ENCODE measurements around the gene SUFU. TPM values are rescaled to one million over a fixed set of nuclear protein-coding genes. Genes with fewer than 3 reads are reported as not detected.

SUFU gene
- total and polyA plus RNA-seq, 4 donors: 3.5 to 14.8 (median 9.8) TPM

DNA sequence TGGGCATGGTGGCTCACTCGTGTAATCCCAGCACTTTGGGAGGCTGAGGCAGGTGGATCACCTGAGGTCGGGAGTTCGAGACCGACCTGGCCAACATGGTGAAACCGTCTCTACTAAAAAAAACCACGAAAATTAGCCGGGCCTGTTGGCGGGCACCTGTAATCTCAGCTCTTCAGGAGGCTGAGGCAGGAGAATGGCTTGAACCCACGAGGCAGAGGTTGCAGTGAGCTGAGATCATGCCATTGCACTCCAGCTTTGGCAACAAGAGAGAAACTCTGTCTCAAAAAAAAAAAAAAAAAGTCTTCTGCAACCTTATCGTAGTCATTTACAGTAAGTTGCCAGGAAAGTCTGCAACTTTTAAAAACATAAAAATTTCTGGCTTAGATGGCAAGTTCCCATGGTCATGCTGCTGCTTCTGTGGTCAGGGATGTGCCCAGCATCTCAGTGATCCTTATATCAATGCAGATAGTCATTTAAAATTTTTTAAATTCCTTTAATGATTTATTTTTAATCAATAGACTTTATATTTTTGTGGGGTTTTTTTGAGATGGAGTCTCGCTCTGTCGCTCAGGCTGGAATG lies 15.6 kb downstream of the SUFU start:
- Histone ChIP-seq H3K9ac (ENCODE audit: insufficient read depth in 1 of 2, low read length in 2 of 2) (no peak overlapping the region), H3K27ac (ENCODE audit: low read depth in 1 of 2, low read length in 1 of 2) (no peak overlapping the region), H3K27me3 (ENCODE audit: control insufficient read depth in 3 of 3, insufficient read depth in 3 of 3, low read length in 2 of 3) (no peaks in the 10 kb centered on the region), H3K9me3 (ENCODE audit: control insufficient read depth in 4 of 4, insufficient read depth in 3 of 4, low read length in 3 of 4) (no peaks in the 10 kb centered on the region), H3K4me1 (ENCODE audit: control insufficient read depth in 5 of 5, insufficient read depth in 5 of 5, low read length in 5 of 5) (peaks cover 0 to 8% (median 0%) of the 10 kb centered on the region in 5 donors), H3K36me3 (ENCODE audit: control insufficient read depth in 4 of 4, insufficient read depth in 4 of 4, low read length in 4 of 4) (peaks cover 0 to 28% (median 18%) of the 10 kb centered on the region in 4 donors), H3K4me3 (no peak overlapping the region)
- DNase-seq: no peak
- TF ChIP-seq, protein P1, sequence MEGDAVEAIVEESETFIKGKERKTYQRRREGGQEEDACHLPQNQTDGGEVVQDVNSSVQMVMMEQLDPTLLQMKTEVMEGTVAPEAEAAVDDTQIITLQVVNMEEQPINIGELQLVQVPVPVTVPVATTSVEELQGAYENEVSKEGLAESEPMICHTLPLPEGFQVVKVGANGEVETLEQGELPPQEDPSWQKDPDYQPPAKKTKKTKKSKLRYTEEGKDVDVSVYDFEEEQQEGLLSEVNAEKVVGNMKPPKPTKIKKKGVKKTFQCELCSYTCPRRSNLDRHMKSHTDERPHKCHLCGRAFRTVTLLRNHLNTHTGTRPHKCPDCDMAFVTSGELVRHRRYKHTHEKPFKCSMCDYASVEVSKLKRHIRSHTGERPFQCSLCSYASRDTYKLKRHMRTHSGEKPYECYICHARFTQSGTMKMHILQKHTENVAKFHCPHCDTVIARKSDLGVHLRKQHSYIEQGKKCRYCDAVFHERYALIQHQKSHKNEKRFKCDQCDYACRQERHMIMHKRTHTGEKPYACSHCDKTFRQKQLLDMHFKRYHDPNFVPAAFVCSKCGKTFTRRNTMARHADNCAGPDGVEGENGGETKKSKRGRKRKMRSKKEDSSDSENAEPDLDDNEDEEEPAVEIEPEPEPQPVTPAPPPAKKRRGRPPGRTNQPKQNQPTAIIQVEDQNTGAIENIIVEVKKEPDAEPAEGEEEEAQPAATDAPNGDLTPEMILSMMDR (IDR thresholded peaks at IDR 0.05; ENCODE audit: control extremely low read depth, extremely low read depth): no peak
- 92 to 94% methylated on average over 12 of the region's 12 CpGs for WGBS, 2 donors
- ATAC-seq (ENCODE audit: insufficient read depth, low FRiP score): no peak

DNA sequence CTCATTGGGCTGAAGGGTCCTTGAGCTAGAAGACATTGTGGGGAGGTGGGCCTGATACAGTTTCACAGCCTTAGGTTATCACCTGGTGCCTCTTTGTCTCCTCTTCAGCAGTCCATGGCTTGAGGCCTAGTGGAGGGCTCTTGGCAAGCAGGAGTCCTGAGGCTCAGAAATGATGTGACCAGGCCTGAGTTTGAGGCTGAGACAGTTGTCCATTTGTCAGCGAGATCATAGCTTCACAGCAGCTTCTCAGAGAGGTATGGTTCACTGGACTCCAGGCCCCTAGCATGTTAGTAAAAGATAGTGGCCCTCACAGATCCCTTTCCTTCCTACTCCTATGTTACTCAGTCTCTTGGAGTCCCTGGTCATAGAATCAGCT lies 19.1 kb downstream of the SUFU start:
- TF ChIP-seq, protein P1 (IDR thresholded peaks at IDR 0.05; ENCODE audit: control extremely low read depth, extremely low read depth): no peak
- no peak overlapping the region for H3K4me3 ChIP-seq
- DNase-seq: no peak
- H3K4me1 ChIP-seq (ENCODE audit: control insufficient read depth in 5 of 5, insufficient read depth in 5 of 5, low read length in 5 of 5): peaks cover 0 to 8% (median 0%) of the 10 kb centered on the region in 5 donors
- 96 to 100% methylated on average over 1 of the region's 1 CpG for WGBS, 2 donors
- peak overlapping the region in 1 of 2 donors; percentile 15 for H3K27ac ChIP-seq (ENCODE audit: low read depth in 1 of 2, low read length in 1 of 2)
- H3K36me3 ChIP-seq (ENCODE audit: control insufficient read depth in 4 of 4, insufficient read depth in 4 of 4, low read length in 4 of 4): peaks cover 0 to 23% (median 15%) of the 10 kb centered on the region in 4 donors
- no peaks in the 10 kb centered on the region for H3K9me3 ChIP-seq (ENCODE audit: control insufficient read depth in 4 of 4, insufficient read depth in 3 of 4, low read length in 3 of 4)
- no peak overlapping the region for H3K9ac ChIP-seq (ENCODE audit: insufficient read depth in 1 of 2, low read length in 2 of 2)
- H3K27me3 ChIP-seq (ENCODE audit: control insufficient read depth in 3 of 3, insufficient read depth in 3 of 3, low read length in 2 of 3): no peaks in the 10 kb centered on the region
- no peak for ATAC-seq (ENCODE audit: insufficient read depth, low FRiP score)

DNA sequence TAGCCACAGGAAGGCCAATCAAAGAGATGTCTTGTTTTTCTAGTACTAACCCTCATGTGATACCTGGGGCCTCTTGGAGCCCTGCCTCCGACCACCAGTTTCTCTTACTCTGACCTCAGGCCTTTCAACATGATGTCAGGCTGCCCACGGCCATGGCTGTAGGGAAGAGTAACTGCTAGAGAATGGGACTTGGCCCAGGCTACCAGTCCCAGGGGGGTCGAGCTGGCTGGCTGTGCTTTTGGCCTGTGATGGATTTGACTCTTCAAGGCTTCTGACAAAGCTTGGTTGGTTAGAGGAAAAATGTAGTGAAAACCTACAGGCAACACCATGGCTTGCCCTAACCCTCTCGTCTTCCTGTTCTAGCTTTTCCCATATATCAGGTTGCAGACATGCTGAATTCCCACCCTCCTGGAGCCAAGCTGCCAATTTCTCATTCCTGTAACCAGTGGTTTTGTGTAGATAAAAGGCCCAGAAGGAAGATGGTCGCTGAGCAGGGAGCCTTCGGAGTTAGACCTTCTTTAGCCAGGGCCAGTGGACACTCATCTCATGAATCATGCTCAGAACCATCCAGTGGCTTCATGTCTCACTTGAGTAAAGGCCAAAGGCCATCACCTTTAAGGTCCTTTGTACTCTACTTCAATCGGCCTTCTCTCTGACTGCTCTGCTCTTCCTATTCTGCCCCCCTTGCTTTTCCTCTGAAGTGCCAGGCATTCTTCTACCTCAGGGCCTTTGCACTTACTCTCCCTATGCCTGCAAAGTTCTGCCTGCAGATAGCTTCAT lies 19.7 kb downstream of the SUFU start:
- H3K9me3 ChIP-seq (ENCODE audit: control insufficient read depth in 4 of 4, insufficient read depth in 3 of 4, low read length in 3 of 4): no peaks in the 10 kb centered on the region
- H3K4me1 ChIP-seq (ENCODE audit: control insufficient read depth in 5 of 5, insufficient read depth in 5 of 5, low read length in 5 of 5): peaks cover 0 to 10% (median 0%) of the 10 kb centered on the region in 5 donors
- H3K27ac ChIP-seq (ENCODE audit: low read depth in 1 of 2, low read length in 1 of 2): peak overlapping the region in 1 of 2 donors; percentile 49
- no peak overlapping the region for H3K9ac ChIP-seq (ENCODE audit: insufficient read depth in 1 of 2, low read length in 2 of 2)
- DNase-seq (no peak), ATAC-seq (ENCODE audit: insufficient read depth, low FRiP score) (no peak)
- WGBS, 2 donors: 81 to 90% methylated on average over 7 of the region's 7 CpGs
- no peak overlapping the region for H3K4me3 ChIP-seq
- peaks cover 0 to 19% (median 15%) of the 10 kb centered on the region in 4 donors for H3K36me3 ChIP-seq (ENCODE audit: control insufficient read depth in 4 of 4, insufficient read depth in 4 of 4, low read length in 4 of 4)
- TF ChIP-seq, protein P1 (IDR thresholded peaks at IDR 0.05; ENCODE audit: control extremely low read depth, extremely low read depth): no peak
- H3K27me3 ChIP-seq (ENCODE audit: control insufficient read depth in 3 of 3, insufficient read depth in 3 of 3, low read length in 2 of 3): no peaks in the 10 kb centered on the region

Data from lung (tissue), 12 donors.